Measurements from ENCODE around the gene SLC25A21. TPM values are rescaled to one million over a fixed set of nuclear protein-coding genes. Genes with fewer than 3 reads are reported as not detected.
"Not testable (repeated sequence)": the region's sequence is repeated elsewhere in the genome, so short reads cannot be mapped to it uniquely, and the experiment has no call there.

SLC25A21 gene
- total RNA-seq, 2 donors from 2014 or later, result not detected

- Mint-ChIP-seq H3K36me3 (ENCODE audit: low read depth) (no peaks in the 10 kb centered on the region), H3K4me1 (no peaks in the 10 kb centered on the region), H3K27me3 (no peaks in the 10 kb centered on the region), H3K9me3 (no peaks in the 10 kb centered on the region), H3K27ac (no peak overlapping the region), H3K4me3 (no peak overlapping the region)
- no peak for ATAC-seq (replicated peaks)
Observed at GRCh38 chr14:36820111-36820709, 352.2 kb downstream of the SLC25A21 start.

- H3K4me3 Mint-ChIP-seq, result no peak overlapping the region
- no peak for ATAC-seq (replicated peaks)
- no peaks in the 10 kb centered on the region for H3K9me3 Mint-ChIP-seq
- no peaks in the 10 kb centered on the region for H3K4me1 Mint-ChIP-seq
- H3K27me3 Mint-ChIP-seq, result no peaks in the 10 kb centered on the region
- no peaks in the 10 kb centered on the region for H3K36me3 Mint-ChIP-seq (ENCODE audit: low read depth)
- no peak overlapping the region for H3K27ac Mint-ChIP-seq
Observed at GRCh38 chr14:36818794-36819384, 353.5 kb downstream of the SLC25A21 start.

- Mint-ChIP-seq H3K4me1 (no peaks in the 10 kb centered on the region), H3K27me3 (no peaks in the 10 kb centered on the region), H3K27ac (no peak overlapping the region), H3K36me3 (ENCODE audit: low read depth) (no peaks in the 10 kb centered on the region), H3K9me3 (no peaks in the 10 kb centered on the region), H3K4me3 (no peak overlapping the region)
- ATAC-seq (replicated peaks), result no peak
Observed at GRCh38 chr14:36818246-36818645, 354.2 kb downstream of the SLC25A21 start.

- Mint-ChIP-seq H3K4me3 (no peak overlapping the region), H3K9me3 (no peaks in the 10 kb centered on the region), H3K36me3 (ENCODE audit: low read depth) (no peaks in the 10 kb centered on the region), H3K4me1 (no peaks in the 10 kb centered on the region), H3K27me3 (no peaks in the 10 kb centered on the region), H3K27ac (no peak overlapping the region)
- ATAC-seq (replicated peaks), result no peak
Observed at GRCh38 chr14:36817071-36817930, 355.1 kb downstream of the SLC25A21 start.

GRCh38 chr14:36816481-36816880 lies 355.9 kb downstream of the SLC25A21 start:
- no peak for ATAC-seq (replicated peaks)
- H3K4me1 Mint-ChIP-seq, result no peaks in the 10 kb centered on the region

GRCh38 chr14:36814783-36815182 lies 357.6 kb downstream of the SLC25A21 start:
- not testable (repeated sequence) for H3K4me3 Mint-ChIP-seq; H3K9me3 Mint-ChIP-seq; H3K36me3 Mint-ChIP-seq (ENCODE audit: low read depth); ATAC-seq (replicated peaks); H3K27me3 Mint-ChIP-seq; H3K27ac Mint-ChIP-seq; H3K4me1 Mint-ChIP-seq

More at GRCh38 chr14:36816481-36816880, 355.9 kb downstream of the SLC25A21 start:
- Mint-ChIP-seq H3K9me3 (no peaks in the 10 kb centered on the region), H3K27me3 (no peaks in the 10 kb centered on the region), H3K36me3 (ENCODE audit: low read depth) (no peaks in the 10 kb centered on the region), H3K4me3 (no peak overlapping the region), H3K27ac (no peak overlapping the region)

- Mint-ChIP-seq H3K4me1 (no peaks in the 10 kb centered on the region), H3K9me3 (no peaks in the 10 kb centered on the region), H3K36me3 (ENCODE audit: low read depth) (no peaks in the 10 kb centered on the region), H3K27me3 (no peaks in the 10 kb centered on the region), H3K27ac (no peak overlapping the region), H3K4me3 (no peak overlapping the region)
- no peak for ATAC-seq (replicated peaks)
Observed at GRCh38 chr14:36810209-36810608, 362.2 kb downstream of the SLC25A21 start.

- ATAC-seq (replicated peaks), result no peak
- Mint-ChIP-seq H3K4me1 (no peaks in the 10 kb centered on the region), H3K27ac (no peak overlapping the region), H3K4me3 (no peak overlapping the region), H3K36me3 (ENCODE audit: low read depth) (no peaks in the 10 kb centered on the region), H3K9me3 (no peaks in the 10 kb centered on the region), H3K27me3 (no peaks in the 10 kb centered on the region)
Observed at GRCh38 chr14:36807727-36808126, 364.7 kb downstream of the SLC25A21 start.

- H3K36me3 Mint-ChIP-seq (ENCODE audit: low read depth), result no peaks in the 10 kb centered on the region
- no peaks in the 10 kb centered on the region for H3K4me1 Mint-ChIP-seq
- no peak overlapping the region for H3K4me3 Mint-ChIP-seq
- no peaks in the 10 kb centered on the region for H3K27me3 Mint-ChIP-seq
- no peak overlapping the region for H3K27ac Mint-ChIP-seq
- H3K9me3 Mint-ChIP-seq, result no peaks in the 10 kb centered on the region
- ATAC-seq (replicated peaks), result no peak
Observed at GRCh38 chr14:36805131-36805559, 367.3 kb downstream of the SLC25A21 start.

GRCh38 chr14:36797634-36798033 lies 374.8 kb downstream of the SLC25A21 start:
- Mint-ChIP-seq H3K4me3 (no peak overlapping the region), H3K36me3 (ENCODE audit: low read depth) (no peaks in the 10 kb centered on the region), H3K27me3 (peaks cover 4% of the 10 kb centered on the region), H3K4me1 (no peaks in the 10 kb centered on the region), H3K9me3 (no peaks in the 10 kb centered on the region), H3K27ac (no peak overlapping the region)
- ATAC-seq (replicated peaks), result no peak

GRCh38 chr14:36791402-36791801 lies 381.0 kb downstream of the SLC25A21 start:
- no peak overlapping the region for H3K27ac Mint-ChIP-seq
- no peak overlapping the region for H3K4me3 Mint-ChIP-seq
- H3K36me3 Mint-ChIP-seq (ENCODE audit: low read depth), result no peaks in the 10 kb centered on the region
- no peak for ATAC-seq (replicated peaks)
- peaks cover under 1% of the 10 kb centered on the region for H3K27me3 Mint-ChIP-seq
- no peaks in the 10 kb centered on the region for H3K9me3 Mint-ChIP-seq
- H3K4me1 Mint-ChIP-seq, result no peaks in the 10 kb centered on the region

- H3K4me1 Mint-ChIP-seq, result no peaks in the 10 kb centered on the region
- no peak overlapping the region for H3K4me3 Mint-ChIP-seq
- H3K9me3 Mint-ChIP-seq, result peaks cover 8% of the 10 kb centered on the region
- no peak overlapping the region for H3K27ac Mint-ChIP-seq
- H3K27me3 Mint-ChIP-seq, result no peaks in the 10 kb centered on the region
- ATAC-seq (replicated peaks), result no peak
- no peaks in the 10 kb centered on the region for H3K36me3 Mint-ChIP-seq (ENCODE audit: low read depth)
Observed at GRCh38 chr14:36785511-36785910, 386.9 kb downstream of the SLC25A21 start.

GRCh38 chr14:36784541-36784940 lies 387.9 kb downstream of the SLC25A21 start:
- Mint-ChIP-seq H3K36me3 (ENCODE audit: low read depth) (no peaks in the 10 kb centered on the region), H3K27me3 (no peaks in the 10 kb centered on the region), H3K4me1 (no peaks in the 10 kb centered on the region), H3K9me3 (peaks cover 10% of the 10 kb centered on the region), H3K4me3 (no peak overlapping the region), H3K27ac (no peak overlapping the region)
- no peak for ATAC-seq (replicated peaks)

GRCh38 chr14:36781897-36782296 lies 390.5 kb downstream of the SLC25A21 start:
- Mint-ChIP-seq H3K36me3 (ENCODE audit: low read depth) (no peaks in the 10 kb centered on the region), H3K4me1 (no peaks in the 10 kb centered on the region), H3K27me3 (no peaks in the 10 kb centered on the region), H3K9me3 (peaks cover 13% of the 10 kb centered on the region), H3K4me3 (no peak overlapping the region), H3K27ac (no peak overlapping the region)
- ATAC-seq (replicated peaks), result no peak

GRCh38 chr14:36773558-36773957 lies 398.8 kb downstream of the SLC25A21 start:
- H3K4me1 Mint-ChIP-seq, result no peaks in the 10 kb centered on the region
- H3K27me3 Mint-ChIP-seq, result no peaks in the 10 kb centered on the region
- ATAC-seq (replicated peaks), result no peak

More at GRCh38 chr14:36773558-36773957, 398.8 kb downstream of the SLC25A21 start:
- no peak overlapping the region for H3K27ac Mint-ChIP-seq
- peaks cover 6% of the 10 kb centered on the region for H3K9me3 Mint-ChIP-seq
- no peak overlapping the region for H3K4me3 Mint-ChIP-seq
- no peaks in the 10 kb centered on the region for H3K36me3 Mint-ChIP-seq (ENCODE audit: low read depth)

Data from activated T-helper 17 cell treated with anti-CD3 and anti-CD28 coated beads, Interleukin-2, amount 50 U/mL, for 72 hours (primary cell).